Measurements from ENCODE around the gene RABGAP1L. TPM values are rescaled to one million over a fixed set of nuclear protein-coding genes. Genes with fewer than 3 reads are reported as not detected.

RABGAP1L gene
- total RNA-seq, 1 donor from 2014 or later, result 29.5 TPM

DNA sequence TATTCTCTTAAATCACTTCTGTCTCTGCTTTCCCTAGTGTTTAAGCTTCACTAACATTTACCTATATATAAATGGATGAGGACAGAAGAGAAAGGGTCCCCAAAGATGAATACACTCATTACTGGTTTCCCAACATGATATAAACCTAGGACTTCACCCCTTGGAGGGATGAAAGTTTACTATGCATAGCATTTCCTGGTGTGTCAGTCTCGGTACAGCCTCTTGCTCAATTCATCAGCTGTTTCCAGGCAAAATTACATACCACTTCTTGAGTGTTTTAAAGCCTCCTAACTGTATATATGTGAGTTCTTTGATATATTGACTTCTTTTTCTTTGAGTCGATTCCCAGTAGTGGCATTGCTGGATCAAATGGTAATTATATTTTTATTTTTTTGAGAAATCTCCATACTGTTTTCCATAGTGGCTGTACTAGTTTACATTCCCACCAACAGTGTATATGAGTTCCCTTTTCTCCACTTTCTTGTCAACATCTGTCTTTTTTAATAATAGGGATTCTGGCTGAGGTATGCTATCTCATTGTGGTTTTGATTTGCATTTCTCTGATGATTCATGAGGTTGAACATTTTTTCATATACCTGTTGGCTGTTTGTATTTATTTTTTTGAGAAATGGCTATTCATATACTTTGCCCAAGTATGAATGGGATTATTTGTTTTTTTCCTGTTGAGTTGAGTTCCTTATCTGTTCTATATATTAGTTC lies 581.1 kb downstream of the RABGAP1L start:
- DNase-seq (ENCODE audit: extremely low read depth, low read depth, low spot score), result no peak

GRCh38 chr1:174742805-174743653 lies 583.7 kb downstream of the RABGAP1L start:
- DNase-seq (ENCODE audit: extremely low read depth, low read depth, low spot score), result no peak

GRCh38 chr1:174743654-174744561 lies 584.6 kb downstream of the RABGAP1L start:
- DNase-seq (ENCODE audit: extremely low read depth, low read depth, low spot score), result peak; percentile 14

- DNase-seq (ENCODE audit: extremely low read depth, low read depth, low spot score), result no peak
These were observed 585.6 kb downstream of the RABGAP1L start for GRCh38 chr1:174744886-174745285.

- no peak for DNase-seq (ENCODE audit: extremely low read depth, low read depth, low spot score)
These were observed 586.9 kb downstream of the RABGAP1L start for GRCh38 chr1:174746024-174746808.

DNA sequence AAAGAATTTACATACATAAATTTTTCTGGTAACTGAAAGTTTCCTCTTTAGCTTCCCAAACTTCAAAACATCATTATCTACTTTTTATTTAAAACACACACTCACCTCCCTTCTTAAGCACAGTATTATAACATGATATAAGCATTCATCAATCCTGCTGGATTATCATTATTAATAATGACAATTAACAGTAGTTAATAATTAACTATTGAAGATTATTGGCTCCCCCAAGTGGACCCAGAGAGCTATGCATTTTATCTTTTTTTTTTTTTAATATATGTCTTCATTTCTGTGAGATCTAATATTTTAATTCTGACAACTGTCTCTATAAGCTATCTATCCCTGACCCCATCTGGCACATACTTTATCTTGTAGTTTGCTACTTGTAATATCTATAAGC lies 588.3 kb downstream of the RABGAP1L start:
- DNase-seq (ENCODE audit: extremely low read depth, low read depth, low spot score), result no peak

GRCh38 chr1:174748586-174748985 lies 589.3 kb downstream of the RABGAP1L start:
- DNase-seq (ENCODE audit: extremely low read depth, low read depth, low spot score), result no peak

GRCh38 chr1:174753131-174753530 lies 593.8 kb downstream of the RABGAP1L start:
- DNase-seq (ENCODE audit: extremely low read depth, low read depth, low spot score), result no peak

DNA sequence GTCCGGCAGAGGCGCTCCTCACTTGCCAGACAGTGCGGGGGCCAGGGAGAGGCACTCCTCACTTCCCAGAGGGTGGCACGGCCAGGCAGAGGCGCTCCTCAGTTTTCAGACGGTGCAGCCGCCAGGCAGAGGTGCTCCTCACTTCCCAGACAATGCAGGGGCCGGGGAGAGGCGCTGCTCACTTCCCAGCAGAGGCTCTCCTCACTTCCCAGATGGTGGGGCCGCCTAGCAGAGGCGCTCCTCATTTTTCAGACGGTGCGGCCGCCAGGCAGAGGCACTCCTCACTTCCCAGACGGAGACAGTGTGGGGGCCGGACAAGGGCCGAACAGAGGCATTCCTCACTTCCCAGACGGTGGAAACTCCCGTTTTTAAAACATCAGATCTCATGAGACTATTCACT lies 602.0 kb downstream of the RABGAP1L start:
- DNase-seq (ENCODE audit: extremely low read depth, low read depth, low spot score), result no peak

GRCh38 chr1:174761901-174762585 lies 602.7 kb downstream of the RABGAP1L start:
- no peak for DNase-seq (ENCODE audit: extremely low read depth, low read depth, low spot score)

DNA sequence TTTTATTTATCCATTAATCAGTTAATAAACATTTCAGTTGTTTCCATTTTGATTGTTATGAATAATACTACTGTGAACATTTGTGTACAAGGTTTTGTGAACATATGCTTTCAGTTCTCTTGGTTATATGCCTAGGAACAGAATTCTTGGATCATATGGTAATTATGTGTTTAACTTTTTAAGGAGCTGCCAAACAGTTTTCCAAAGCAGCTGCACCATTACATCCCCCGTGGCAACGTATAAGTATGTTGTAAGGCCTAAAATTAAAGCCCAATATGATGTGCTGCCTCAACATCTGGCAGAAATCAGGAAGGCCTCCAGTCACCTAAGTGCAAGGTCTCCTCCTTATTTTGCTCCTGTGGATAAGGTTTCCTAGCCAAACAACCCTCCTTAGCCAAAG lies 604.9 kb downstream of the RABGAP1L start:
- DNase-seq (ENCODE audit: extremely low read depth, low read depth, low spot score), result no peak

- no peak for DNase-seq (ENCODE audit: extremely low read depth, low read depth, low spot score)
These were observed 607.4 kb downstream of the RABGAP1L start for GRCh38 chr1:174766727-174767126.

DNA sequence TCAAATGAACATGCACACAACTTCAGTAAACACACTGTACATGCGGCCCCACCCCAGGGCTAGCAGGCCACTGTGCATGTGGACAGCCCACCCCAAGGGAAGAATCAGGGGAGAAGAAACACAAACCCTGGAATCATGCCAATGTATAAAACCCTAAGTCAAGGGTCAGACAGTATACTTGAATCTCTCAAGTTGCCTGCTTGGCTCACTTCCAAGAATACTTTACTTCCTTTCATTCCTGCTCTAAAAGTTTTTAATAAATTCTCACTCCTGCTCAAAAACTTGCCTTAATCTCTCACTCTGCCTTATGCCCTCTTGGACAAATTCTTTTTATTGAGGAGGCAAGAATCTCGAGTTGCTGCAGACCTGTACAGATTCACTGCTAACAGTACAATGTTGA lies 609.2 kb downstream of the RABGAP1L start:
- DNase-seq (ENCODE audit: extremely low read depth, low read depth, low spot score), result no peak

DNA sequence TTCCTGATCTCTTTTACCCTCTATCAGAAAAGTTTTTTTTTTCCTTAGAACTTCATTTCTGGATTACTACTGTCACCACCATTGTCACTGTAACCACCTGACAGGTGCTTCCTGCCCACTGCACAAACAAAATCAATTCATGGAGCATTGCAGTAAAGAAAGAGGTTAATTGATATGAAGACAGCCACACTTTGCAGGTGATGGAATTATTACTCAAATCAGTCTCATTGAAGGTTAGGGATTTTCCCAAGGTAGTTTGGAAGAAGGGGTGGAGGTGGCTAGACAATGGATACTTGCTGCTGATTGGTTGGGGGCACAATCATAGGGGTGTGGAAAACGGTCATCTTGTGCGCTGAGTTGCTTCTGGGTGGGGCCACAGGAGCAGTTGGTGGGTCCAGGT lies 609.6 kb downstream of the RABGAP1L start:
- DNase-seq (ENCODE audit: extremely low read depth, low read depth, low spot score), result no peak

DNA sequence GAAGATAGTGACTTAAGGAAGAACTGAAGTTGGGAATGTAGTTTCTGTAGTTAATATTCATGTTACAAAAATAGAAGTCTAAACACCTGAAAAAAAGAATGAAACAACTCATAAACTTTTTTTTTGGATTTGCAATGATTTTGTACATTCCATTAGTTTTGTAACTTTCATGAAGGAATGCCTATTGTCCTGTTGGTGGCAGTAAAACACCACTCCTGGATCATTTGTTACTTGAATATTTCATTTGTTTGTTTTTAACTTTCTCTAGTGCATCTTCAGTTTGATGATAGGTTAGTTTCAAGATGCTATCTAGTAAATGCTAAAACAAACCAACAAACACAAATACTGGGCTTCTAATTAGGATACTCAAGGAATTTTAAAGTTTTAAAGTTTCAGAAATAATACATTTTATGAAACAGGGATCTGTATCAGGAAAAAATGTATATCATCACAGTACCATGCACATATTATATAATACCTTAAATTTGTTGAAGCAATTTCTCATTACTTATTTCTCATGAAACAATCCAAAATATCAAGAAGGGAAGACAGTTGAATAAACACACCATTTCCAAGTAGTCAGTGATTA lies 610.7 kb downstream of the RABGAP1L start:
- peak; percentile 39 for DNase-seq (ENCODE audit: extremely low read depth, low read depth, low spot score)

DNA sequence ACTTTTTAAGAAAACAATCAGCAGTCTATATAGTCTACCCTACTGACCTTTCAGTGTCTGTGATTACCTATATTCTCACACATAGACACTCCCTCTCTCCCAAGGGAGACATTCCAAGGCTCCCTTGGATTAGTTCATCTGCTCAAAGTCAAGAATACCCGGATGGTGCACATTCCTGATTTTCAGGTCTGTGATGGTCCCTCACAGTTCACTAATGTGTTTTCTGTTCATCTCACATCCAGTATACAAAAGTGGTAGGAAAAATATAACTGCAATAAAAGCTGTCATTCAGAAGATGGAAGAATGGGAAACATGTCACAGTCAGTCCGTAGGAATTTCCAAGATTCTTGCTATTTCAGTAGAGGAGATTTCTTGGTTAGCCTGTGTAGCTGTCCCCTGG lies 616.3 kb downstream of the RABGAP1L start:
- DNase-seq (ENCODE audit: extremely low read depth, low read depth, low spot score), result no peak

DNA sequence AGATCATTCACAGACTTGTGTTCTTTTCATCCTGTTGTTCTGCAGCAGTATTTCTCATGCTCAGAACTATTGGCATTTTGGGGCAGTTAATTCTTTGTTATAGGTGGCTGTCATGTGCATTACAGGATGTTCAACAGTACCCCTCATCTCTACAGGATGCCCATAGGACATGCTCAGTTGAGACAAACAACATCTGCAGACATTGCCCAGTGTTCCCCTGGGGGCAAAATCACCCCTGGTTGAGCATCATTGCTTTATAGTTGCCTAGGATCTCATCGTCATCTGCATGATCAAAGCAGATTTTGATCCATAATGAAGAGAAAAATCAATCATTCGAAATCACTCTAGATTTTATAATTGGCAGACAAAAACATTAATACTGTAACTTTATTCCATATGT lies 617.9 kb downstream of the RABGAP1L start:
- DNase-seq (ENCODE audit: extremely low read depth, low read depth, low spot score), result no peak

GRCh38 chr1:174785510-174785909 lies 626.2 kb downstream of the RABGAP1L start:
- DNase-seq (ENCODE audit: extremely low read depth, low read depth, low spot score), result no peak

DNA sequence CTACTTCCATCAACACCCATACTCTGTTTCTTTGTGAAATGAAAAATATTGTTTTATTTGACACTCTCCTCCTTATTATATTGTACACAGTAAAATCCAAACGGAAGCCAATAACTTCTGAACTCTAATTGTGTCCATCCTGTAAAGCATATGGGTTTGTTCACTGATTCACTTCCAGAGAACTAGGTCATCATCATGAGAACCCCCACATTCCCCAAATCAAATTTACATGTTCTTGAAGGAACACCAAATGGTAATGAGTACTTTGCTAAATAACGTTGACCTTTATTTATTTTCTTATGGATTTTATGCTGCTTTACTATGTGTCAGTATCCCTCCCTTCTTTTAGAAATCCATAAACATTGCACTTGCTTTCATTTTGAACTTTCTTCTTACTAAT lies 627.0 kb downstream of the RABGAP1L start:
- no peak for DNase-seq (ENCODE audit: extremely low read depth, low read depth, low spot score)
